GF-D8 (cell line): Measurements from ENCODE around the gene ATP5IF1.

Experiments used
- DNase-seq: peaks from one replicate; lab custom pipeline; 2025; lab: John Stamatoyannopoulos, UW

The ATP5IF1 gene

GRCh38 chr1:28265577-28265976 lies 29.7 kb downstream of the ATP5IF1 start:
- no peak for DNase-seq

GRCh38 chr1:28266920-28267322 lies 31.0 kb downstream of the ATP5IF1 start:
- no peak for DNase-seq

GRCh38 chr1:28267633-28268032 lies 31.7 kb downstream of the ATP5IF1 start:
- no peak for DNase-seq

- no peak for DNase-seq
Observed at GRCh38 chr1:28269529-28269928, 33.6 kb downstream of the ATP5IF1 start.

- no peak for DNase-seq
Observed at GRCh38 chr1:28272215-28272852, 36.4 kb downstream of the ATP5IF1 start.

- no peak for DNase-seq
Observed at GRCh38 chr1:28273216-28273860, 37.4 kb downstream of the ATP5IF1 start.

- no peak for DNase-seq
Observed at GRCh38 chr1:28278763-28279162, 42.8 kb downstream of the ATP5IF1 start.

- no peak for DNase-seq
Observed at GRCh38 chr1:28279721-28280120, 43.8 kb downstream of the ATP5IF1 start.

- no peak for DNase-seq
Observed at GRCh38 chr1:28280501-28280900, 44.6 kb downstream of the ATP5IF1 start.

- no peak for DNase-seq
Observed at GRCh38 chr1:28280977-28281381, 45.1 kb downstream of the ATP5IF1 start.

- DNase-seq, result no peak
Observed at GRCh38 chr1:28281608-28282425, 45.9 kb downstream of the ATP5IF1 start.

- DNase-seq, result no peak
Observed at GRCh38 chr1:28282426-28283407, 46.8 kb downstream of the ATP5IF1 start.

GRCh38 chr1:28286111-28286510 lies 50.2 kb downstream of the ATP5IF1 start:
- no peak for DNase-seq
